Mesothelial cell of epicardium (in vitro differentiated cells): ENCODE results near the gene PRR9. TPM values are rescaled to one million over a fixed set of nuclear protein-coding genes. Genes with fewer than 3 reads are reported as not detected.

Experiments
- DNase-seq, 2 experiments: peaks; one replicate each; pipeline ENCODE4 v3.0.0; 2021; ENCODE audit warnings: low spot score in 2 of 2; ENCODE audit not compliant: unreplicated experiment in 2 of 2
- H3K27ac Mint-ChIP-seq: 2 replicates; pipeline ENCODE4 v1.8.0; 2021; ENCODE audit warnings: mixed read lengths
- H3K27me3 Mint-ChIP-seq: 2 replicates; pipeline ENCODE4 v1.8.0; 2021; ENCODE audit warnings: low read depth, mixed read lengths
- H3K36me3 Mint-ChIP-seq: 2 replicates; pipeline ENCODE4 v1.8.0; 2021; ENCODE audit warnings: mixed read lengths
- H3K4me1 Mint-ChIP-seq: 2 replicates; pipeline ENCODE4 v1.8.0; 2021; ENCODE audit warnings: mixed read lengths
- H3K4me3 Mint-ChIP-seq: 2 replicates; pipeline ENCODE4 v1.8.0; 2021; ENCODE audit warnings: mild to moderate bottlenecking, moderate library complexity, mixed read lengths
- H3K9me3 Mint-ChIP-seq: 2 replicates; pipeline ENCODE4 v1.8.0; 2021; ENCODE audit warnings: mixed read lengths
- CTCF ChIP-seq: fragments of 200-600 bp; sonication (generic); IDR thresholded peaks from one replicate; pipeline ENCODE4 v1.5.0; 2021; ENCODE audit warnings: antibody characterized with exemption; ENCODE audit not compliant: unreplicated experiment
- total RNA-seq: library from RNA; stranded (reverse); gene quantifications from 3 replicates; pipeline ENCODE4 v1.2.1, GENCODE V29; 2021

Gene PRR9
- total RNA-seq, 1 donor from 2014 or later: not detected

DNA sequence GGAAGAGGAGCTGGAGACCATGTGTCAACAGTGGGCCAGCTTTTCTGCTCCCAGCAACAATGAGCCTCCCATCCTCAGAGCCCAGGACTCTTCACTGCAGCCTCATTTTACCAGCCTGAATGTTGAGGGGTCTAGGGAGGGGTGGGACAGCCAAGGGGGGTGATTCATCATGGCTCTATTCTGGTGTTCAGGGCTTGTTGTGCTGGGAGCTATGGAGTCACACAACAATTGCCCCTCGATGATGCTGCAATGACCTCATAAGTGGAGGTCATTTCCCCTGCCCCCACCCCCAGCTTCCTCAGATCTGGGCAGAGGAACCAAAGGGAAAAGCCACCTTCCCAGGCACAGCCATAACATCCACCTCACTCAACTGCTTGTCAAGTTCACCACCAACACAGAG is 14.3 kb upstream of the PRR9 start, which contains the start of gene LELP1:
TSS of gene LELP1 (plus strand) at position 301 of the 400 bp plus-strand sequence. CDS start 1,278 bp downstream, outside the sequence.
- Mint-ChIP-seq H3K27me3 (peaks cover 49% of the 10 kb centered on the region), H3K36me3 (no peaks in the 10 kb centered on the region), H3K27ac (no peak within 1 kb of the TSS), H3K4me1 (no peaks in the 10 kb centered on the region), H3K9me3 (no peaks in the 10 kb centered on the region), H3K4me3 (no peak within 1 kb of the TSS)
- TF ChIP-seq CTCF: no peak
- no peak for DNase-seq

DNA sequence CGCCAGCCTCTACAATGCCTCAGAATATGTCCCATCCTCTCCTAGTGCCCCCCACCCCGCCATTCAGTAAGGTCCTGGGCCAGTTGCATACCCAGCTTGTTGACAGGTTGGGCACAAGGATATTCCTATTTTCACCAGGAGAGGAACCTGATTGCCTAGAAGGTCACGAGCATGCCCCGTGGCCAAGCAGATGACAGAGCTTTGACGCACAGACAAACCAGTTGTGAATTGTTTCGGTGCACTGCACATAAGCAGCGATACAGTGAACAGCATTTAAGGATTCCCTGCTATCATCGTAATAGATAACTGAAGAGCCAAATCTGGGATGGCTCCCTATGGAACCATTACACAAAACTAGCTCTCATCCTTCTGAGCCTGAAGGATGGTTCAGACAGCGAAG is 10.8 kb upstream of the PRR9 start:
- peaks cover 44% of the 10 kb centered on the region for H3K27me3 Mint-ChIP-seq
- H3K36me3 Mint-ChIP-seq: no peaks in the 10 kb centered on the region
- TF ChIP-seq CTCF: no peak
- no peaks in the 10 kb centered on the region for H3K9me3 Mint-ChIP-seq
- H3K4me3 Mint-ChIP-seq: no peak overlapping the region
- DNase-seq: no peak
- no peak overlapping the region for H3K27ac Mint-ChIP-seq
- no peaks in the 10 kb centered on the region for H3K4me1 Mint-ChIP-seq

DNA sequence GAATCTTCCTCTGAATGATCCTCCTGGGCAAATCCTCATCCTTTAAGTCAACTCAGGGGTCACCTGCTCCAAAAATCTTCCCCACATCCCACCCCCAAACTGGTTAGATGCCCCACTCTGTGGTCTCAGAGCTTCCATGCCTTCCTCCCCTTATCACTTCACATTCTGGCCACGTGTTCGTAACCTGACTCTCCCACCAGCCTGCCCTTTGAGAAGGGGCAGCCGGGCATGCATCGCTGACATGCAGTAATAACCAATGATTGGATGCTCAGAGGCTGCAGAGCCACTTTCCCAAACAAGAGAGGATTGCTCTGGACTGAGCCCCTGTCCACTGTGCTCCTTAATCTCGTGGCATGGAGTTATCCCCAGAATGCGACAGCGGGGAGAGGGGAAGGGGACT is 7.2 kb upstream of the PRR9 start:
- H3K4me1 Mint-ChIP-seq: no peaks in the 10 kb centered on the region
- TF ChIP-seq CTCF: no peak
- no peak overlapping the region for H3K27ac Mint-ChIP-seq
- no peak overlapping the region for H3K4me3 Mint-ChIP-seq
- H3K27me3 Mint-ChIP-seq: peaks cover 43% of the 10 kb centered on the region
- DNase-seq: no peak
- H3K36me3 Mint-ChIP-seq: no peaks in the 10 kb centered on the region
- H3K9me3 Mint-ChIP-seq: no peaks in the 10 kb centered on the region

- no peak overlapping the region for H3K27ac Mint-ChIP-seq
- no peaks in the 10 kb centered on the region for H3K36me3 Mint-ChIP-seq
- H3K4me3 Mint-ChIP-seq: no peak overlapping the region
- H3K27me3 Mint-ChIP-seq: peaks cover 45% of the 10 kb centered on the region
- H3K9me3 Mint-ChIP-seq: no peaks in the 10 kb centered on the region
- DNase-seq: no peak
- TF ChIP-seq CTCF: no peak
- H3K4me1 Mint-ChIP-seq: no peaks in the 10 kb centered on the region
These were observed 5.2 kb upstream of the PRR9 start for GRCh38 chr1:153212201-153212600.

DNA sequence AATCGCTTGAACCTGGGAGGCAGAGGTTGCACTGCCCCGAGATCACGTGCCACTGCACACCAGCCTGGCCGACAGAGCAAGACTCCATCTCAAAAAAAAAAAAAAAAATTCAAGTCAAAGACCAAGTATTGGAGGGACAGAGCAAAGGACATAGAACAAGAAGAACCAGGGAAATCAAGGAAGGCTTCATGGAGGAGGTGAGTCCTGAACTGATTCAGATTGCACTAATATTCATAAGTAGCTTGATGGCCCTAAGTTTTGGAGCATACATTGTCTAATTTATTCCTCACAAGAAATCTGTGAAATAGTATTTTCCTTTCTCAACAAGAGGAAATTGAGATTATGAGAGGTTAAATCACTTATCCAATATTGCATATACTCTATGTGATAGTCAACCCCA is 3.9 kb upstream of the PRR9 start:
- Mint-ChIP-seq H3K27me3 (peaks cover 49% of the 10 kb centered on the region), H3K4me1 (no peaks in the 10 kb centered on the region), H3K9me3 (no peaks in the 10 kb centered on the region), H3K4me3 (no peak overlapping the region), H3K36me3 (no peaks in the 10 kb centered on the region), H3K27ac (no peak overlapping the region)
- no peak for DNase-seq
- TF ChIP-seq CTCF: no peak
